ENCODE results near the gene MRTFB.

- no peak for TF ChIP-seq CTCF (IDR thresholded peaks at IDR 0.05 in 4 of 5, conservative IDR thresholded peaks at IDR 0.05 in 1 of 5)
- TF ChIP-seq POLR2A (IDR thresholded peaks at IDR 0.05): no peak
Observed at GRCh38 chr16:14086477-14086876, 15.4 kb downstream of the MRTFB start.

All from gastrocnemius medialis (tissue), 4 donors.